Nephron progenitor cell (in vitro differentiated cells): Measurements from ENCODE around the gene DENND2D.

ENCODE experiments used
- DNase-seq: peaks from one replicate; pipeline ENCODE4 v3.0.0; 2021
- H3K27ac Mint-ChIP-seq: 2 replicates; pipeline ENCODE4 v1.8.0; 2021; ENCODE audit warnings: mild to moderate bottlenecking, moderate library complexity, mixed read lengths
- H3K27me3 Mint-ChIP-seq: 2 replicates; pipeline ENCODE4 v1.8.0; 2021; ENCODE audit warnings: mild to moderate bottlenecking, low read depth, mixed read lengths; ENCODE audit not compliant: poor library complexity
- H3K36me3 Mint-ChIP-seq: 2 replicates; pipeline ENCODE4 v1.8.0; 2021; ENCODE audit warnings: low read depth, mixed read lengths
- H3K4me1 Mint-ChIP-seq: 2 replicates; pipeline ENCODE4 v1.8.0; 2021; ENCODE audit warnings: mixed read lengths
- H3K4me3 Mint-ChIP-seq: 2 replicates; pipeline ENCODE4 v1.8.0; 2021; ENCODE audit warnings: mild to moderate bottlenecking, moderate library complexity, mixed read lengths
- H3K9me3 Mint-ChIP-seq: 2 replicates; pipeline ENCODE4 v1.8.0; 2021; ENCODE audit warnings: mild to moderate bottlenecking, moderate library complexity, mixed read lengths
- TF ChIP-seq, protein P1 (sequence below): fragments of 200-600 bp; sonication (generic); IDR thresholded peaks from 2 replicates; pipeline ENCODE4 v1.5.0; 2021; ENCODE audit warnings: antibody characterized with exemption

DENND2D gene

DNA sequence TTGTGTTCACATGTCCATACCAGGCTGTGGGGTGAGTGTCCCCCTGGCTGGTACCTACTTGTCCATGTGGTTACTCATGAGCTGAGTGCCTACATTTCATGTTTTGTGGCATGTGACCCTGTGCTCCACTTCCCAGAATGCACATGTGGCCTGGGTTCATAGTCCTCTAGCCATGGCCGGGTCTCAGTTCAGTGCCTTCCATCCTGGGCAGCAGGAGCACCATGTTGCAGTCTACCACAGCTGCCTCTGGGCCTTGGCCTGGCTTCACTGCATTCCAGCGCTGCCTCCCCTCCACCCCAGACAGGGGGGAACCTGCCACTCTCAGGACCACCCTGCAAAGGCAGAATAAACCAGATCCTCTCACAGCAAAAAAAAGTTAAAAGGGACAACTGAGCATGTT lies 54.9 kb downstream of the DENND2D start:
- no peak for DNase-seq
- TF ChIP-seq, protein P1, sequence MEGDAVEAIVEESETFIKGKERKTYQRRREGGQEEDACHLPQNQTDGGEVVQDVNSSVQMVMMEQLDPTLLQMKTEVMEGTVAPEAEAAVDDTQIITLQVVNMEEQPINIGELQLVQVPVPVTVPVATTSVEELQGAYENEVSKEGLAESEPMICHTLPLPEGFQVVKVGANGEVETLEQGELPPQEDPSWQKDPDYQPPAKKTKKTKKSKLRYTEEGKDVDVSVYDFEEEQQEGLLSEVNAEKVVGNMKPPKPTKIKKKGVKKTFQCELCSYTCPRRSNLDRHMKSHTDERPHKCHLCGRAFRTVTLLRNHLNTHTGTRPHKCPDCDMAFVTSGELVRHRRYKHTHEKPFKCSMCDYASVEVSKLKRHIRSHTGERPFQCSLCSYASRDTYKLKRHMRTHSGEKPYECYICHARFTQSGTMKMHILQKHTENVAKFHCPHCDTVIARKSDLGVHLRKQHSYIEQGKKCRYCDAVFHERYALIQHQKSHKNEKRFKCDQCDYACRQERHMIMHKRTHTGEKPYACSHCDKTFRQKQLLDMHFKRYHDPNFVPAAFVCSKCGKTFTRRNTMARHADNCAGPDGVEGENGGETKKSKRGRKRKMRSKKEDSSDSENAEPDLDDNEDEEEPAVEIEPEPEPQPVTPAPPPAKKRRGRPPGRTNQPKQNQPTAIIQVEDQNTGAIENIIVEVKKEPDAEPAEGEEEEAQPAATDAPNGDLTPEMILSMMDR: no peak
- H3K4me3 Mint-ChIP-seq: no peak overlapping the region
- peaks cover 23% of the 10 kb centered on the region for H3K36me3 Mint-ChIP-seq
- no peaks in the 10 kb centered on the region for H3K27me3 Mint-ChIP-seq
- peaks cover 27% of the 10 kb centered on the region for H3K4me1 Mint-ChIP-seq
- H3K27ac Mint-ChIP-seq: no peak overlapping the region
- no peaks in the 10 kb centered on the region for H3K9me3 Mint-ChIP-seq

DNA sequence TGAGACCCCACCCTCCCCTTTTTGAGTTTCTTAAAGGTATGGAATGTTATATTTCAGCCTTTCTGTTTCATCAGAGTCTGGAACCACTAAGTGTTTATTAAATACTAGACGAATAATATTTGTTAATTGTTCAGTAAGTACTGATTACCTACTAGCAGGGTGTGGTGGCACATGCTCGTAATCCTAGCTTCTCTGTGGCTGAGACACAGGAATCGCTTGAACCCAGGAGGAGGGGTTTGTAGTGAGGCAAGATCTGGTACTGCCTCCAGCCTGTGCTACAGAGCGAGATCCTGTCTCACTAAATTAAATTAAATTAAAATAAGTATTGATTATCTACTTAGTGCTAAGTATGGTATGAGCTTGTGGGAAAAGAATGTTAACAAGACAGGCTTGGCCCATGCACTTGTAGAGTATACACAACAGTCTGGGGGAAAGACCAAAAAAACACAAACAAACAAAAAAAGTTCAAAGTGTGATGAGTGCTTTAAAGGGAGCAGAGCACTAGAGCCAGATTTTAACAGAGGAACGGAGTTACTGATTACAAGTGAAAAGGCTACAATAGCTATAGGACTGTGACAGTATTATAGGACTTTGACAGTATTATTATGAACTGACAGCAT lies 58.0 kb downstream of the DENND2D start:
- no peaks in the 10 kb centered on the region for H3K27me3 Mint-ChIP-seq
- H3K27ac Mint-ChIP-seq: no peak overlapping the region
- peaks cover 46% of the 10 kb centered on the region for H3K4me1 Mint-ChIP-seq
- TF ChIP-seq, protein P1: no peak
- peaks cover 3% of the 10 kb centered on the region for H3K36me3 Mint-ChIP-seq
- H3K4me3 Mint-ChIP-seq: peak overlapping the region; percentile 98
- H3K9me3 Mint-ChIP-seq: no peaks in the 10 kb centered on the region
- DNase-seq: no peak

DNA sequence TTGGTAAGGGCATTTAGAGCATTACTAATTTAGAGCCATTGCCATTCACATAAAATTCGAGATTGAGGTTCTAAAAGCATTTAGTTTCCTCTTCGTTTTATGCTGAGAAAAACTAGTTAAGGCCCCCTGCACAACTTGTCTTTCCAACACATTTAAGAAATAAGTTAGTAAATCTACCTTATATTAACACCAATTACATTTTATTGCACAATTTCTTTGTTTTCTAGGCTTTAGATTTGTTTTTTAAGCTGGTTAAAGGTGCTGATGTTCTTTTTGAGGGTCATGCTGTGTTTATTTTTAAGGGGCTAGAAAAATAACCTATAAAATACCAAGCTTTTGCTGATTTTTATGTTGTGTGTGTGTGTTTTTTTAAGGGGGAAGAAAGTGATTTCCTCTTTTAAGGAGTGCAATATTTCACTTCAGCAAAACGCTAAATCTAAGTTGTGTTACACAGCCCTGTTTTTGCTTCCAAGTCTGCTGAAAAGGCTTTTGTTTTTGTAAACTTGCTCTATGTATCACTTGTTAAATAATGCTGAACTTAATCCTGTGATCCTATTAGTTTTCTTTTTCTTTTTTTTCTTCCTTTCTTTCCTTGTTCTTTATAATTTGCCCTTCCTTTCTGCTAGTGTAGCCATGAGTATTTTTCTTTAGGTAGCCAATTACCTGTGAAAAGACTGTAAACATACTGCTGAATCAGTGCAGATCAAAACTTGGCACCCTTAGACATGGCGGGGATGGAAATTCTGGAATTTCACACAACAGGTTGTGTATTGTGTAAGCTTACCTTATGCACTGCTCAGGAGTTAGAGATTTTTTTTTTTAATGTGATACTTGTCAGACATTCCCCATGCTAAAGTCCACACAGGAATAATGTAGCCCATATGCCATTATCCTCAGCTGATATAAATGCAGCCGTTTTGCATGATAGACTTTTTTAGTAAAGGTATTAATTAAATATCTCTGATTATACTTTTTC lies 58.9 kb downstream of the DENND2D start:
- peak overlapping the region; percentile 98 for H3K4me3 Mint-ChIP-seq
- H3K4me1 Mint-ChIP-seq: peaks cover 46% of the 10 kb centered on the region
- no peak for DNase-seq
- H3K36me3 Mint-ChIP-seq: peaks cover 5% of the 10 kb centered on the region
- H3K9me3 Mint-ChIP-seq: no peaks in the 10 kb centered on the region
- TF ChIP-seq, protein P1: no peak
- no peaks in the 10 kb centered on the region for H3K27me3 Mint-ChIP-seq
- peak overlapping the region; percentile 7 for H3K27ac Mint-ChIP-seq

DNA sequence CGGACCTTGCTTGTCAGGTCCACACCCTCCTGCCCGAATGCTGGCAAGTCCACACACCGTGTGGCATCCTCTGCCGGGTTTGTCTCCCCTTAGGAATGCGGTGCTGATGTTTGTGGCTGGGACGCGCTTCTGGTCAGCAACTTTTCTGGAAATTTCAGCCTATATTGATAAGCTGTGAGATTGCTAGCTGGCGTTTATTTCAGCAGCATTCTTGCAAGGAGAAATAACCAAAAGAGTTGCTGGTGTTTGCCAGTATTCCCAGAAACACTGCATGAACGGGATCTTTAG lies 59.8 kb downstream of the DENND2D start:
- H3K9me3 Mint-ChIP-seq: no peaks in the 10 kb centered on the region
- TF ChIP-seq, protein P1: no peak
- H3K36me3 Mint-ChIP-seq: peaks cover 13% of the 10 kb centered on the region
- peaks cover 46% of the 10 kb centered on the region for H3K4me1 Mint-ChIP-seq
- H3K27ac Mint-ChIP-seq: no peak overlapping the region
- H3K4me3 Mint-ChIP-seq: peak overlapping the region; percentile 98
- no peaks in the 10 kb centered on the region for H3K27me3 Mint-ChIP-seq
- DNase-seq: peak; percentile 66

DNA sequence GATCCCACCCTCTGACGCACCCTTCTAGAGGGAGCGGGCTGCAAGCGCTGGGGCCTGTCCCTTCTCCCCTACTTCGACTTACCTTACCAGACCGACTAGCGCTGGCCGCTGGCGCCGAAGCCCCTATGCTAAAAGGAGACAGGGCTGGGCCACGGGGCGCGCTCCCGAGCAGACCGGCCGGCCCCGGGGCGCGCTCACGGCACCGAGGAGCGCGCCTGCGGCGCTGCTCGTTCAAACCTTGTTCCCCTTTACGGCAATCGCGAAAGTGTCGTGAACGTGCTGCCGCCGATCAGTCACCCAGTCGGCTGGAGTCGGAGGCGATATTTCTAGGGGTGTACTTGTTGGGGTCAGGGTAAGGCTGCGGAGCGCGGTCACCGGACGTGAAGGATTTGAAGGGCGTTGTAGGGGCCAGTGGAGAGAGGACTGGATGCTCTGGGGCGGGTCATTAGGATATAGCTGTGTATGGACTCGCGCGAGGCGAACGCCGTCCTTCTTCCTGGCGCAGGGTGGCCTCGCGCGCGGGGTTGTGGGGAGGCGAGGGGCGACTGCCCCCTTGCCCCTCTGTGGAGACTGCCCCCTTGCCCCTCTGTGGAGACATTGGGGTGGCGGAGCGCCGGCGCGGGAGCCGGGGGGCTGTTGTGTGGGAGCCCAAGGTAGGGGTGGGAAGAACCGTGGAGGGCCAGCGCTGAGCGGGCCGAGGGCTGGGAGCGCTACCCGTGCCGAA lies 60.3 kb downstream of the DENND2D start, which contains the start of the genes CEPT1 and DRAM2:
TSS of gene CEPT1 (plus strand) at position 268 of the 724 bp plus-strand sequence. CDS start 7,492 bp downstream, outside the sequence.
TSS of gene DRAM2 (minus strand) at position 138 of the 724 bp plus-strand sequence. CDS start 8,539 bp downstream, outside the sequence.
- peak within 1 kb of the TSS; percentile 100 for H3K27ac Mint-ChIP-seq
- H3K27me3 Mint-ChIP-seq: no peaks in the 10 kb centered on the region
- peak within 1 kb of the TSS; percentile 98 for H3K4me3 Mint-ChIP-seq
- peak; percentile 97 for DNase-seq
- TF ChIP-seq, protein P1: no peak
- H3K9me3 Mint-ChIP-seq: no peaks in the 10 kb centered on the region
- H3K36me3 Mint-ChIP-seq: peaks cover 18% of the 10 kb centered on the region
- peaks cover 46% of the 10 kb centered on the region for H3K4me1 Mint-ChIP-seq
